Chondrocyte (in vitro differentiated cells): ENCODE data around the gene NUDT5. TPM values are rescaled to one million over a fixed set of nuclear protein-coding genes. Genes with fewer than 3 reads are reported as not detected.
"Not testable (repeated sequence)": the region's sequence is repeated elsewhere in the genome, so short reads cannot be mapped to it uniquely, and the experiment has no call there.

ENCODE experiments used
- DNase-seq: peaks from one replicate; pipeline ENCODE4 v3.0.0; 2021; ENCODE audit warnings: mixed read lengths, low spot score
- H3K27ac Mint-ChIP-seq: one replicate; pipeline ENCODE4 v1.8.0; 2021; ENCODE audit warnings: mild to moderate bottlenecking, moderate library complexity, mixed read lengths; ENCODE audit not compliant: unreplicated experiment
- H3K27me3 Mint-ChIP-seq: 2 replicates; pipeline ENCODE4 v1.8.0; 2021; ENCODE audit warnings: low read depth, mixed read lengths
- H3K36me3 Mint-ChIP-seq: 2 replicates; pipeline ENCODE4 v1.8.0; 2021; ENCODE audit warnings: low read depth, mixed read lengths
- H3K4me1 Mint-ChIP-seq: 2 replicates; pipeline ENCODE4 v1.8.0; 2021; ENCODE audit warnings: low read depth, mild to moderate bottlenecking, mixed read lengths
- H3K4me3 Mint-ChIP-seq: one replicate; pipeline ENCODE4 v1.8.0; 2021; ENCODE audit warnings: mild to moderate bottlenecking, moderate library complexity, mixed read lengths; ENCODE audit not compliant: unreplicated experiment
- H3K9me3 Mint-ChIP-seq: 2 replicates; pipeline ENCODE4 v1.8.0; 2021; ENCODE audit warnings: low read depth, mixed read lengths
- total RNA-seq: library from RNA; stranded (reverse); gene quantifications from 3 replicates; pipeline ENCODE4 v1.2.1, GENCODE V29; 2021
- TF ChIP-seq, protein P1 (sequence below): fragments of 200-600 bp; sonication (generic); IDR thresholded peaks from 2 replicates; pipeline ENCODE4 v1.5.0; 2021; ENCODE audit warnings: antibody characterized with exemption, mild to moderate bottlenecking, moderate library complexity

Gene NUDT5
- total RNA-seq, 1 donor from 2014 or later: 43.9 TPM

GRCh38 chr10:12180221-12180974 is 15.3 kb downstream of the NUDT5 start:
- Mint-ChIP-seq H3K27me3 (no peaks in the 10 kb centered on the region), H3K9me3 (no peaks in the 10 kb centered on the region), H3K36me3 (peaks cover 21% of the 10 kb centered on the region), H3K4me1 (no peaks in the 10 kb centered on the region), H3K27ac (no peak overlapping the region), H3K4me3 (no peak overlapping the region)
- TF ChIP-seq, protein P1, sequence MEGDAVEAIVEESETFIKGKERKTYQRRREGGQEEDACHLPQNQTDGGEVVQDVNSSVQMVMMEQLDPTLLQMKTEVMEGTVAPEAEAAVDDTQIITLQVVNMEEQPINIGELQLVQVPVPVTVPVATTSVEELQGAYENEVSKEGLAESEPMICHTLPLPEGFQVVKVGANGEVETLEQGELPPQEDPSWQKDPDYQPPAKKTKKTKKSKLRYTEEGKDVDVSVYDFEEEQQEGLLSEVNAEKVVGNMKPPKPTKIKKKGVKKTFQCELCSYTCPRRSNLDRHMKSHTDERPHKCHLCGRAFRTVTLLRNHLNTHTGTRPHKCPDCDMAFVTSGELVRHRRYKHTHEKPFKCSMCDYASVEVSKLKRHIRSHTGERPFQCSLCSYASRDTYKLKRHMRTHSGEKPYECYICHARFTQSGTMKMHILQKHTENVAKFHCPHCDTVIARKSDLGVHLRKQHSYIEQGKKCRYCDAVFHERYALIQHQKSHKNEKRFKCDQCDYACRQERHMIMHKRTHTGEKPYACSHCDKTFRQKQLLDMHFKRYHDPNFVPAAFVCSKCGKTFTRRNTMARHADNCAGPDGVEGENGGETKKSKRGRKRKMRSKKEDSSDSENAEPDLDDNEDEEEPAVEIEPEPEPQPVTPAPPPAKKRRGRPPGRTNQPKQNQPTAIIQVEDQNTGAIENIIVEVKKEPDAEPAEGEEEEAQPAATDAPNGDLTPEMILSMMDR: no peak
- no peak for DNase-seq

GRCh38 chr10:12179606-12180170 is 16.0 kb downstream of the NUDT5 start:
- Mint-ChIP-seq H3K27me3 (no peaks in the 10 kb centered on the region), H3K36me3 (peaks cover 14% of the 10 kb centered on the region), H3K27ac (no peak overlapping the region), H3K4me1 (no peaks in the 10 kb centered on the region), H3K4me3 (no peak overlapping the region), H3K9me3 (no peaks in the 10 kb centered on the region)
- DNase-seq: no peak
- TF ChIP-seq, protein P1: no peak

DNA sequence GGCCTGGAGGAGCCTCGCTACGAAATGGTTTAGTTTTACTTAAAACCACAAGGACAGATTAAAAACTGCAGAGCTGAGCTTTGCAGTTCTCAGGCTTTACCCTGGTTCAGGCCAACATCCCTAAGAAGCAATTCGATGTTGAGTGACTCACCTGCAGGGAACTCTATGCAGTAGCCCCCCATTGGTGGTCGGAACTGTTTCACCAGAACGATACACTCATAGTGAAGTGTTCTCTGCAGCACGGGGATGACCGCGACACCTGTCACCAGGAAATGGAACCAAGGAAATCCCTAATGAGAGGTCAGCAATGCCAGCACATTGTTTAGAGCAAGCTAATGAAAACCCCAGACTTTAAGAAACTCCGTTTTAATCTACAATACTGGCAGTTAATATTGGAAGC is 18.0 kb downstream of the NUDT5 start:
- Mint-ChIP-seq H3K4me1 (no peaks in the 10 kb centered on the region), H3K4me3 (no peak overlapping the region), H3K27me3 (no peaks in the 10 kb centered on the region), H3K27ac (no peak overlapping the region), H3K9me3 (no peaks in the 10 kb centered on the region), H3K36me3 (peaks cover 17% of the 10 kb centered on the region)
- DNase-seq: no peak
- TF ChIP-seq, protein P1: no peak

- H3K4me3 Mint-ChIP-seq, H3K4me1 Mint-ChIP-seq, H3K27me3 Mint-ChIP-seq, H3K9me3 Mint-ChIP-seq, H3K27ac Mint-ChIP-seq, DNase-seq: not testable (repeated sequence)
- H3K36me3 Mint-ChIP-seq: peaks cover 38% of the 10 kb centered on the region
These were observed 24.2 kb downstream of the NUDT5 start for GRCh38 chr10:12171512-12171911.

DNA sequence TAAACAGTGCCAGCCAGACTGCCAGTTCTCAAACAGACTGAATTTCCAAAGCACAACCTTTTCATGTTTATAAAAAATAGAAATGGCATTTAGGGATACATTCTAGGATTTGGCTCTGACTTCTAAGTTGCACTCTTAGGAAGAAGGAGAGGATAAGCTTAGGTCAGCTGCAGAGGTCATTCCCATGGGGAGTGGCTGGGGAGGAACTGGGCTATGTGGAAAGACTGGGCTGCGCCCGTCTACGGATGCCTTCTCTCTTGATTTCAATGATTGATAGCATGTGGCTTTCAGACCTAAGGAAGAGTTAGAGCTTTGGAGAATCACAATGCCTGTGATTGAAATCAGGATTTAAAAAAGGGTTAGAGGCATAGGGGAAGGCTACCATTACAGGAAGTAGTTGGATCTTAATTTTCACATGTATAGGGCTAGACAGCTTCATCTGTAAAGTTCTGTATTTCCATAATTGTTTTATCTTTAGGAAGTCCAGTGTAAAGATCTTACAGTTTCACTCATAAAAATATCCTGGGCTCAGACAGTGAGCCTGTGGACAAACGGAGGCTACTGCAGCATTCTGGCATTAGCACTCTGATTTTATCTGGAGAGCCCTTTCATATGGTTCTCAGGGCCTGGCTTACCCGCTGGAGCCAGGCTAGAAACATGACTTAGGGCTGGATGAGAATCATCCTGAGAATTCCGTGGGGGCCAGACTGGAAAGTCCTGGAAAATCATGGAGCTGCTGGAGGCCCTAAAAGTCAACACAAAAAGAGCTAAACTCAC is 29.5 kb downstream of the NUDT5 start:
- H3K4me1 Mint-ChIP-seq: no peaks in the 10 kb centered on the region
- DNase-seq: no peak
- H3K27ac Mint-ChIP-seq: no peak overlapping the region
- no peaks in the 10 kb centered on the region for H3K9me3 Mint-ChIP-seq
- TF ChIP-seq, protein P1: no peak
- peaks cover 21% of the 10 kb centered on the region for H3K36me3 Mint-ChIP-seq
- no peaks in the 10 kb centered on the region for H3K27me3 Mint-ChIP-seq
- H3K4me3 Mint-ChIP-seq: no peak overlapping the region
